Bone marrow (tissue), 2 donors: ENCODE data around the gene DLG4.
"Not testable (repeated sequence)": the region's sequence is repeated elsewhere in the genome, so short reads cannot be mapped to it uniquely, and the experiment has no call there.

Source experiments
- DNase-seq, 2 donors: peaks; one replicate each; lab custom pipeline; 2025; lab: John Stamatoyannopoulos, UW

Gene DLG4

DNA sequence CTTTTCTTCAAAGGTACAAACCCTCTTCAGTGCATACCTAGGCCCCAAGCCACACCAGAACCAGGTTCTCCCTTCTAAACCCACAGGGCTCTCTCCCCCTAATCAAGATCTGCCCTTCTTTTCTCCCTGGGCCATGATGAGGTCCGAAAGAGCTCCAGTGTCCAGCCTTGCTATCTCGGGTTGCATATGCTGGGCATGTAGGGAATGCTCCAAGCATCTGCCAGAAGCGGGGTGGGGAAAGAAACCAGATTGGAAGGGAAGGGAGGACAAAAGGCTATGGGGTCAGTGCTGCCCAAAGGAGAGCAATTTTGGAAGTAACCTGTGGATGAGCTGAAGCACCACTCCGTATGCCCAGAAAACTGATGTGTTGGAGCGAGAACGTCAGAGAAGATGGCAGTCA, 29.6 kb upstream of the DLG4 start:
- DNase-seq: no peak

DNA sequence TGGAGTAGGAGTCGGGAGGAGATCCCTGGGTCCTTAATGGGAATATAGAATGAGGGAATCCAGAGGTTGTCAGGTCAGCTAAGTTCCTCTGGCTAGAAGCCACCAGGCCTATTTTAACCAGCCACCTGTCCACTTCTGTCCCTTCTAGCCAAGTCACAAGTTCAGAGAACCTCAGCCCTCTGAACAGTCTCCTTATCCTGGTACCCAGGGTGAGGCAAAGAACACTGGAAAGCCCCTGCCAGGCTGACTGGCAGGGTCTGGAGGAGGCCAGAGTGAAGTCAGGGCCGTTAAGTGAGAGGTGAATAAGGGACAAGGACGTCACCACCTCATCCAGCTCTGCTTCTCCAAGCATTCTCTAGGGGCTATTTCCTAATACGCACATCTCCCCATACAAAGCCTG, 29.2 kb upstream of the DLG4 start:
- no peak for DNase-seq

- no peak for DNase-seq
Observed at GRCh38 chr17:7246779-7247178, 27.1 kb upstream of the DLG4 start.

GRCh38 chr17:7243838-7244237, 24.2 kb upstream of the DLG4 start:
- not testable (repeated sequence) for DNase-seq

DNA sequence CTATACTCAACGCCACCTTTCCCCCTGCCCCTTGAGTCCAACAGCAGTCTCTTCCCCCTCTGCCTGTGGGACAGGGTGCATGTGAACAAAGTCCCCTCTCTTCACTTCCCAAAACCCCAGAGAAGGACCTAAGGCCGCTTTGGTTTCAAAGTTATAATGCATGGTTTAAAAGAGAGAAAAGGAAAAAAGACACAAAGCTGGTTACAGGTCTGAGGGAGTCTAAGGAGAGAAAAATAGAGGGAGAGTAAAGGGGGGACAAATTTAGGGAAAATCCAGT, 23.8 kb upstream of the DLG4 start:
- no peak for DNase-seq

GRCh38 chr17:7242717-7243452, 23.2 kb upstream of the DLG4 start:
- peak; percentile 91 to 94 for DNase-seq

- DNase-seq: peak; percentile 86 to 95
Observed at GRCh38 chr17:7241783-7242716, 22.4 kb upstream of the DLG4 start, which contains the start of gene GABARAP. TSS of gene GABARAP (minus strand) at chr17:7242449. CDS start at chr17:7242330, 119 bp downstream.

DNA sequence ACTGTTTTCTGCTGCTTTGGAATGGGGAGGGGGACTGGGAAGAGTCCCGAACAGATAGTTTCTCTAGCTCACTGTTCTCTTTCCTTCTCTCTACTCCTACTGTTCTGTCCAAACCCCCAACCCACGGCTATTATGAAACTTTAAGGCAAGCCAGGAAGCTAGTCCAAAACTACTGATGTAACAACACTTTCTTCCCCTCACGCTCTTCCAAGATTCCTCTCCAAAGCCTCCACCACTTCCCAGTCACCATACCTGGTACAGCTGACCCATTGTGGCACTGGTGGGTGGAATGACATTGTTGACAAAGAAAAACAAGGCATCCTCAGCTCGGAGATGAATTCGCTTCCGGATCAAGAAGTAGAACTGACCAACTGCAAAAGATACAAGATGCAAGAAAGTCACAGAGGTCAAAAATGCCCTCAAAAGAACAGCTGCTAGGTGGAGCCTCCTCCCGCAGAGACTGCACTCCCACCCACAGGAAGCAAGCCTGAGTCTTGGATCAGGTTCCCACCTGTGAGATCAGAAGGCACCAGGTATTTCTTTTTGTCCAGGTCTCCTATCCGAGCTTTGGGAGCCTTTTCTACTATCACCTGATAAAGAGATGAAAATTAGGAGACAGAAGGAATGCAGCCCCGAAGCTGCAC, 21.6 kb upstream of the DLG4 start:
- no peak for DNase-seq

DNA sequence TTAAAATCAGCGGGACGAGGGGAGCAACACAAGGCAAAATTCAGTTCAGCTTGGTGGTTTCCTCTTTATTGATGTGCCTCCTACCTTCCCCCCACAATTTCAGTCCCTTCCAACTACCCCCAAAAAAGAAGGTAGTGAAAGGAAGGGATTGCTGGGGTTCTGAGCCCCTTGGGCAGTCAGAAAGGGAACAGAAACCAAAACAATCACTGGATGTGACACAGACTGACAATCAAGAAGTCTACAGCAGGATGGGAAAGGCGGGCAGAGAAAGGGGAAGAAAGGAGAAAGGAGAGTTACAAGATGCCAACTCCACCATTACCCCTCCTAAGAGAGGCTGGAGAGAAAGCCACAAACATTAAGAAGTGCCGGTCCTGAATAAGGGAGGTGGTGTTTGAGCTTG, 20.7 kb upstream of the DLG4 start:
- DNase-seq: peak in 1 of 2 donors; percentile 8

DNA sequence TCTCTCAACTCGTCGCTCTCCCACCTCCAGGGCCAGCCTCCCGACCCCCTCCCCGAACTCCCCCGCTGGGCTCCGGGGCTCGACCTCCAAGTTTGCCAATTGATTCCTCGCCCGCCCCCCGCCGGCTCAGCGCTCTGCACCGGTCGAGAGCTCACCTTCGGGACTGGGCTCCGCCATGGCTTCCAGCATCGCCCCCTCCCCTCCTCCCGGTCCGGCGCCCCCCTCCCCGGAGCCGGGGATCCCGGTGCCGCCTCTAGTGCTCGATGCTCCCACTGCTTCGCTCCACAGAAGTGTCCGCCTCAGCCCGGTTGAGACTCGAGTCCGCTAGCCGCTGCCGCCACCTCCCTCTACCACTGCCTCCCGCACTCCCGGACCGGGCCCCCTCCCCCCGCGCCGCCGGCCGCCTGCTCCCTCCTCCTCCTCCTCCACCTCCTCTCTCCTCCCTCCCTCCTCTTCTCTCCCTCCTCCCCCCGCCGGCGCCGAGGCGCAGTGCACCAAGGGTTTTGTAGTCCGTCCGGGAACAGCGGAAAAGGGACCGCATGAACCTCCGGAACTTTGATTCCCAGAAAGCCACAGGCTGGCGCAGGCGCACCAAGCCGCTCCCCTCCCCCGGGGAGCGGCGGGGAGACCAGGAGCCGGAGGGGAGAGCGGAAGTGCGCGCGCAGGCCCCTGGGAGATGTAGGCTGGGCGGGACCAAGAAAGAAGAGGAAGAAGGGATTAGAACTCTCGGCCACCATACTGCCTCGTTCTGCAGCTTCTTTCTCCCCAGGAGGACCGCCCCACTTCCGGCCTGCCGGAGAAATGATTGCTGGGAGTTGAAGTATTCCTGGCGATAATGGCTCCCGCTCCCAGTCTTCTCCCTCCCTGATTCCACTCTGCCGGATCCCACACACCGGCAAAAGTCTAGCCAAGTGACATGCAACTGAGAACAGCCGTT, 19.7 kb upstream of the DLG4 start, which contains the start of gene PHF23:
Gene PHF23, minus strand, starts transcription at position 367 of the 937 bp plus-strand sequence. Its CDS starts 178 bp downstream, at position 189.
- peak; percentile 87 to 100 for DNase-seq

- no peak for DNase-seq
Observed at GRCh38 chr17:7238420-7239090, 18.9 kb upstream of the DLG4 start.

- peak in 1 of 2 donors; percentile 44 for DNase-seq
Observed at GRCh38 chr17:7237761-7238419, 18.3 kb upstream of the DLG4 start.

DNA sequence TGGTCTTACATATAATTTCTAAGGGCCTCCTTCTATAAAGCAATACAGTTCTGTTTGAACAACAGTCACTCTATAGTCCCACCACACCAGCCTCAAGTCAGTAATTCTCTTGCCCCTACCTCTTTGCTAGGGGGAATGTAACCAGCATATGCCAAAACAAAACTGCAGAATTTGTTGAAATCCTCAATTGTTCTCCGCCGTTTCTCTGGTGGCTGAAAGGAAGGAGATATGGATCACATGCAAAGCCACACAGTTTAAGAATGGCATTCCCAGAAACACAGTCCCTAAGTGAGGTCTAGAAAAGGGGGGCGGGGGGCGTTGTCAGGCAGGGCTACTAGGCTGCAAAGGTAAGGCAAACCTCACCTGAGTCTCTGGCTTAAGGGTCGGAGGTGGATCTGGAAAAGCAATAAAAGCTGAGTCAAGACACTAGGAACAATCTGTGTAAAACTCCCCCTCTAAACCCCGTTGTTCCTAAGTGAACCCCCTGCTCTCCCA, 17.7 kb upstream of the DLG4 start:
- no peak for DNase-seq

GRCh38 chr17:7236808-7237207, 17.2 kb upstream of the DLG4 start:
- no peak for DNase-seq

- no peak for DNase-seq
Observed at GRCh38 chr17:7235693-7236665, 16.3 kb upstream of the DLG4 start.

GRCh38 chr17:7234083-7234951, 14.7 kb upstream of the DLG4 start, which contains the start of gene DVL2:
TSS of gene DVL2 (minus strand) at chr17:7234517. CDS start at chr17:7234262, 255 bp downstream.
- DNase-seq: peak; percentile 82 to 94

GRCh38 chr17:7233701-7234082, 14.1 kb upstream of the DLG4 start:
- DNase-seq: no peak

GRCh38 chr17:7232114-7232513, 12.5 kb upstream of the DLG4 start:
- DNase-seq: no peak
